K562 (cell line): ENCODE data around the gene PCSK7. TPM values are rescaled to one million over a fixed set of nuclear protein-coding genes. Genes with fewer than 3 reads are reported as not detected.

Experiments used
- ATF7 ChIP-seq: fragments of 450-650 bp; IDR thresholded peaks from 2 replicates; pipeline ENCODE4 v1.7.1; 2014; ENCODE audit warnings: mild to moderate bottlenecking, moderate library complexity
- CBFA2T3 ChIP-seq: fragments of 450-650 bp; IDR thresholded peaks from 2 replicates; pipeline ENCODE4 v1.6.1; 2017
- FOXP1 ChIP-seq: sonication (generic); formaldehyde crosslinking; IDR thresholded peaks from 2 replicates; pipeline ENCODE4 v1.8.0; 2022; ENCODE audit warnings: mild to moderate bottlenecking, missing genetic modification reagents
- HNRNPLL ChIP-seq: fragments of 200-400 bp; formaldehyde crosslinking; IDR thresholded peaks from 2 replicates; pipeline ENCODE4 v1.6.1; 2017; ENCODE audit warnings: low read length, low read depth, mild to moderate bottlenecking; ENCODE audit not compliant: poor library complexity, severe bottlenecking
- JUND ChIP-seq, 2 experiments: IDR thresholded peaks; 2 replicates in 1 of 2; 3 replicates in 1 of 2; pipeline ENCODE4 v1.6.1; 2011; ENCODE audit warnings: borderline replicate concordance in 2 of 2, low read depth in 2 of 2, low read length in 2 of 2, improper control_type of control experiment in 1 of 2, missing biosample characterization in 1 of 2, missing genetic modification characterization in 1 of 2, missing genetic modification reagents in 1 of 2
- POLR2G ChIP-seq: fragments of 200-400 bp; formaldehyde crosslinking; IDR thresholded peaks from 2 replicates; pipeline ENCODE4 v1.6.1; 2017; ENCODE audit warnings: low read depth, mild to moderate bottlenecking, antibody characterized with exemption, low read length, moderate library complexity
- SETDB1 ChIP-seq: IDR thresholded peaks from one replicate; pipeline ENCODE4 v1.6.1; 2012; ENCODE audit warnings: low read length, control low read depth, inconsistent platforms
- TEAD4 ChIP-seq, 2 experiments: sonication (generic) in 1 of 2; formaldehyde crosslinking in 1 of 2; IDR thresholded peaks; 2 replicates each; pipeline versions ENCODE4 v1.6.1 to v1.8.0; 2012 to 2022; ENCODE audit warnings: borderline replicate concordance in 1 of 2, inconsistent platforms in 1 of 2, low read length in 1 of 2, mild to moderate bottlenecking in 1 of 2, missing genetic modification reagents in 1 of 2
- ZMIZ1 ChIP-seq, 2 experiments: fragments of 150-350 bp in 1 of 2; IDR thresholded peaks; 2 replicates each; pipeline ENCODE4 v1.6.1; 2012 to 2016; ENCODE audit warnings: low read depth in 2 of 2, low read length in 2 of 2, mild to moderate bottlenecking in 1 of 2, moderate library complexity in 1 of 2
- polyA plus RNA-seq, 8 experiments: library from polyadenylated mRNA; depleted of rRNA in 4 of 8; stranded (reverse) in 5 of 8; unstranded in 3 of 8; fragments of >200 nt; fragmentation: Nextera tagmentation in 2 of 8; fragmentation: Illumina TruSeq in 1 of 8; extraction: Ambion mirVana in 2 of 8; extraction: Trizol in 1 of 8; gene quantifications; 2 replicates each; pipeline versions ENCODE4 v1.2.1 to v1.2.3, GENCODE V29; 2011 to 2014; ENCODE audit warnings: inconsistent platforms in 1 of 8, missing spikeins in 1 of 8
- total RNA-seq, 7 experiments: library from RNA; depleted of rRNA in 6 of 7; stranded (reverse); fragments of >200 nt in 6 of 7; fragmentation: Illumina TruSeq in 2 of 7; extraction: Trizol in 2 of 7; gene quantifications; 2 replicates each; pipeline versions ENCODE4 v1.2.1 to v1.2.3, GENCODE V29; 2011 to 2021; ENCODE audit warnings: low replicate concordance in 1 of 7
- TF ChIP-seq, protein P1 (sequence below), 2 experiments: fragments of 450-650 bp; conservative IDR thresholded peaks; 2 replicates each; pipeline ENCODE4 v1.6.1; 2017; ENCODE audit warnings: mild to moderate bottlenecking in 2 of 2, moderate library complexity in 2 of 2
- TF ChIP-seq, protein P2 (sequence below): fragments of 250-450 bp; sonication (Bioruptor Pico); IDR thresholded peaks from 2 replicates; pipeline ENCODE4 v1.5.0; 2021

PCSK7 gene
- total and polyA plus RNA-seq, 9 of the 15 experiments (the other 6 are each of a cell fraction or from before 2014, with no cell fraction given) = 3.1 to 29.2 (median 15.6) TPM

DNA sequence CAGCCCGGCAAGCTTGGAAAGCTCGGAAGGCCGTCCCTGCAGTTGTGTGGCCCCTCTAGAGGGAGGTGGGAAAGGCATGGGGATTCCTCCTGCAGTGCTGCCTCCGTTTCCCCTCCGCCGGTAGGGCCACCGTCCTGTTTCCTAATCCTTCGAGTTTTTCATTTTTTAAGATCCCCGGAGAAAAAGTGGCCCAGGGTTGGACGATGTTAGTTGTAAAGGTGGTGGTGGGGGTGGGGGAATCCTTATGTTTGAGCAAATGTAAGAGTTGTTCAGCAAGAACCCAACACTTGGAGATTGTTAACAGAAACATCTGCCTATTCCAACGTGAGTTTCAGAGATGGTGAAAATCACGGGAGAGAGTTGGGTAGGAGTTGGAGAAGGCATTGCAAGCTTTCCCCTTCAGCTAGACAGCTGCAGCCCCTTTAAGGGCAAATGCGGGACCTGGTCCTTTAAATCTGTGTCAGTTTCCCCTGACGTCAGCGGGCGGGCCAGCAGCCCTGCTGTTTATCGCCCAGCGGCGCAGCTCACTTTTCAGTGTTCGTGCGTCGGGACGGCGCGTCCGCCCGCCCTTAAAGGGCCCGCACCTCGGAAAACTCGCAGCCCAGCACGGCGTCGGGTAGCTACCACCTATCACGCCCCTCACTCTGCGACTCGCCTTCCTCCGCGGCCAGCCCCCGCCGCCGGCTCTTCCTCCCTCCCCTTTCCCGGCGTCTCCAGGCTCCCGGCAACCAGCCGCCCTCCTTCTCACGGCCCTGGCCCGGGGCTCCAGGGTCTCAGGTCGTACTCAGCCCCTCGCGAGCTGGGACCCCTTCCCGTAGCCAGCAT, 53.5 kb downstream of the PCSK7 start, which contains the start of gene SIDT2 (continued):
- 0 out of 4 replicates have a peak, but pooled peaks of 1 of the 2 experiments have one; percentile 42 for TF ChIP-seq ZMIZ1 (IDR thresholded peaks at IDR 0.05; ENCODE audit: low read depth in 2 of 2, low read length in 2 of 2)
- no peak for TF ChIP-seq FOXP1
- peak; percentile 84 for TF ChIP-seq POLR2G
- TF ChIP-seq, protein P1, sequence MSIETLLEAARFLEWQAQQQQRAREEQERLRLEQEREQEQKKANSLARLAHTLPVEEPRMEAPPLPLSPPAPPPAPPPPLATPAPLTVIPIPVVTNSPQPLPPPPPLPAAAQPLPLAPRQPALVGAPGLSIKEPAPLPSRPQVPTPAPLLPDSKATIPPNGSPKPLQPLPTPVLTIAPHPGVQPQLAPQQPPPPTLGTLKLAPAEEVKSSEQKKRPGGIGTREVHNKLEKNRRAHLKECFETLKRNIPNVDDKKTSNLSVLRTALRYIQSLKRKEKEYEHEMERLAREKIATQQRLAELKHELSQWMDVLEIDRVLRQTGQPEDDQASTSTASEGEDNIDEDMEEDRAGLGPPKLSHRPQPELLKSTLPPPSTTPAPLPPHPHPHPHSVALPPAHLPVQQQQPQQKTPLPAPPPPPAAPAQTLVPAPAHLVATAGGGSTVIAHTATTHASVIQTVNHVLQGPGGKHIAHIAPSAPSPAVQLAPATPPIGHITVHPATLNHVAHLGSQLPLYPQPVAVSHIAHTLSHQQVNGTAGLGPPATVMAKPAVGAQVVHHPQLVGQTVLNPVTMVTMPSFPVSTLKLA (conservative IDR thresholded peaks at IDR 0.05) = peak; percentile 37 to 82; a peak in 3 of 4 replicates
- TF ChIP-seq HNRNPLL = peak; percentile 36
- 0 out of 2 replicates have a peak, but pooled peaks have one; percentile 10 for TF ChIP-seq TEAD4 (IDR thresholded peaks at IDR 0.05; ENCODE audit: low read length)
- TF ChIP-seq TEAD4 (CRISPR knock-in tag; IDR thresholded peaks at IDR 0.05; ENCODE audit: borderline replicate concordance) = no peak
- TF ChIP-seq, protein P2, sequence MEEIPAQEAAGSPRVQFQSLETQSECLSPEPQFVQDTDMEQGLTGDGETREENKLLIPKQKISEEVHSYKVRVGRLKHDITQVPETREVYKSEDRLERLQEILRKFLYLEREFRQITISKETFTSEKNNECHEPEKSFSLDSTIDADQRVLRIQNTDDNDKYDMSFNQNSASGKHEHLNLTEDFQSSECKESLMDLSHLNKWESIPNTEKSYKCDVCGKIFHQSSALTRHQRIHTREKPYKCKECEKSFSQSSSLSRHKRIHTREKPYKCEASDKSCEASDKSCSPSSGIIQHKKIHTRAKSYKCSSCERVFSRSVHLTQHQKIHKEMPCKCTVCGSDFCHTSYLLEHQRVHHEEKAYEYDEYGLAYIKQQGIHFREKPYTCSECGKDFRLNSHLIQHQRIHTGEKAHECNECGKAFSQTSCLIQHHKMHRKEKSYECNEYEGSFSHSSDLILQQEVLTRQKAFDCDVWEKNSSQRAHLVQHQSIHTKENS (CRISPR knock-in tag) = no peak
- peak; percentile 88 for TF ChIP-seq JUND (IDR thresholded peaks at IDR 0.05; ENCODE audit: borderline replicate concordance, low read depth, low read length)
- TF ChIP-seq JUND (tag; IDR thresholded peaks at IDR 0.05; ENCODE audit: borderline replicate concordance, low read depth, low read length) = peak; percentile 88; the same call in 2 of the 3 replicates
- no peak for TF ChIP-seq SETDB1
- peak; percentile 98 for TF ChIP-seq ATF7
- TF ChIP-seq CBFA2T3 = peak; percentile 30; the same call in 1 of the 2 replicates
